Ishikawa (cell line): ENCODE results near the gene LIMK1.

Source experiments
- CEBPB ChIP-seq: IDR thresholded peaks from 2 replicates; pipeline ENCODE4 v1.6.1; 2012
- CREB1 ChIP-seq: IDR thresholded peaks from 2 replicates; pipeline ENCODE4 v1.6.1; 2012; ENCODE audit warnings: low read depth
- EP300 ChIP-seq: IDR thresholded peaks from 2 replicates; pipeline ENCODE4 v1.6.1; 2012; ENCODE audit warnings: borderline replicate concordance
- FOXM1 ChIP-seq: IDR thresholded peaks from 2 replicates; pipeline ENCODE4 v1.6.1; 2012; ENCODE audit warnings: low read depth, borderline replicate concordance
- NFIC ChIP-seq: IDR thresholded peaks from 2 replicates; pipeline ENCODE4 v1.6.1; 2012
- RAD21 ChIP-seq: IDR thresholded peaks from 2 replicates; pipeline ENCODE4 v1.6.1; 2012; ENCODE audit warnings: low read depth
- REST ChIP-seq: IDR thresholded peaks from 2 replicates; pipeline ENCODE4 v1.6.1; 2012; ENCODE audit warnings: low read depth, mild to moderate bottlenecking
- TAF1 ChIP-seq: IDR thresholded peaks from 2 replicates; pipeline ENCODE4 v1.6.1; 2012; ENCODE audit warnings: low read depth, mild to moderate bottlenecking
- TCF12 ChIP-seq: IDR thresholded peaks from 2 replicates; pipeline ENCODE4 v1.6.1; 2012; ENCODE audit warnings: low read depth
- TEAD4 ChIP-seq: IDR thresholded peaks from 2 replicates; pipeline ENCODE4 v1.6.1; 2012
- YY1 ChIP-seq: IDR thresholded peaks from 2 replicates; pipeline ENCODE4 v1.6.1; 2012; ENCODE audit warnings: low read depth
- ZBTB7A ChIP-seq: IDR thresholded peaks from 2 replicates; pipeline ENCODE4 v1.6.1; 2012; ENCODE audit warnings: low read depth
- TF ChIP-seq, protein P1 (sequence below): IDR thresholded peaks from 2 replicates; pipeline ENCODE4 v1.6.1; 2012
- TF ChIP-seq, protein P2 (sequence below): IDR thresholded peaks from 2 replicates; pipeline ENCODE4 v1.6.1; 2012

GRCh38 chr7:74043523-74043951, 40.1 kb upstream of the LIMK1 start:
- TF ChIP-seq FOXM1 (no peak), TCF12 (peak; percentile 93), CEBPB (0 out of 2 replicates have a peak, but pooled peaks have one; percentile 5), TEAD4 (no peak), REST (no peak), TAF1 (no peak), RAD21 (no peak), EP300 (peak; percentile 53; the same call in 1 of the 2 replicates), YY1 (no peak), ZBTB7A (no peak; the same call in 1 of the 2 replicates), NFIC (0 out of 2 replicates have a peak, but pooled peaks have one; percentile 4), CREB1 (no peak)
- TF ChIP-seq, protein P1, sequence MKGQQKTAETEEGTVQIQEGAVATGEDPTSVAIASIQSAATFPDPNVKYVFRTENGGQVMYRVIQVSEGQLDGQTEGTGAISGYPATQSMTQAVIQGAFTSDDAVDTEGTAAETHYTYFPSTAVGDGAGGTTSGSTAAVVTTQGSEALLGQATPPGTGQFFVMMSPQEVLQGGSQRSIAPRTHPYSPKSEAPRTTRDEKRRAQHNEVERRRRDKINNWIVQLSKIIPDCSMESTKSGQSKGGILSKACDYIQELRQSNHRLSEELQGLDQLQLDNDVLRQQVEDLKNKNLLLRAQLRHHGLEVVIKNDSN: no peak
- TF ChIP-seq, protein P2, sequence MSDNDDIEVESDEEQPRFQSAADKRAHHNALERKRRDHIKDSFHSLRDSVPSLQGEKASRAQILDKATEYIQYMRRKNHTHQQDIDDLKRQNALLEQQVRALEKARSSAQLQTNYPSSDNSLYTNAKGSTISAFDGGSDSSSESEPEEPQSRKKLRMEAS: no peak
